HepG2 (cell line): ENCODE results near the gene INPP1. TPM values are rescaled to one million over a fixed set of nuclear protein-coding genes. Genes with fewer than 3 reads are reported as not detected.

Experiments used
- FOXP1 ChIP-seq, 2 experiments: fragments of 450-650 bp in 1 of 2; IDR thresholded peaks; 2 replicates each; pipeline ENCODE4 v1.6.1; 2017 to 2018; ENCODE audit warnings: antibody characterized with exemption in 1 of 2
- GATAD1 ChIP-seq: IDR thresholded peaks from 2 replicates; pipeline ENCODE4 v1.6.1; 2016; ENCODE audit warnings: missing genetic modification reagents, missing compliant biosample characterization
- ISL2 ChIP-seq: sonication (generic); formaldehyde crosslinking; IDR thresholded peaks from 2 replicates; pipeline ENCODE4 v1.5.0; 2020; ENCODE audit warnings: missing genetic modification reagents
- KDM3A ChIP-seq: IDR thresholded peaks from 2 replicates; pipeline ENCODE4 v1.6.1; 2018; ENCODE audit warnings: low read depth, missing compliant biosample characterization
- KDM4B ChIP-seq: sonication (generic); formaldehyde crosslinking; IDR thresholded peaks from 2 replicates; pipeline ENCODE4 v1.4.0; 2020; ENCODE audit warnings: missing genetic modification reagents
- KLF16 ChIP-seq, 2 experiments: sonication (generic) in 1 of 2; formaldehyde crosslinking in 1 of 2; IDR thresholded peaks; 2 replicates each; pipeline versions ENCODE4 v1.6.1 to v1.8.0; 2016 to 2023; ENCODE audit warnings: missing genetic modification reagents in 2 of 2, missing compliant biosample characterization in 1 of 2
- PAX8 ChIP-seq: sonication (generic); formaldehyde crosslinking; IDR thresholded peaks from 2 replicates; pipeline ENCODE4 v1.8.0; 2022; ENCODE audit warnings: mild to moderate bottlenecking, missing genetic modification reagents, borderline replicate concordance
- PCBP1 ChIP-seq: fragments of 200-400 bp; formaldehyde crosslinking; IDR thresholded peaks from 2 replicates; pipeline ENCODE4 v1.6.1; 2017; ENCODE audit warnings: mild to moderate bottlenecking, low read depth, low read length, borderline replicate concordance
- RNF2 ChIP-seq: fragments of 450-650 bp; conservative IDR thresholded peaks from 2 replicates; pipeline ENCODE4 v1.6.1; 2016; ENCODE audit warnings: low read depth
- SKI ChIP-seq: fragments of 450-650 bp; IDR thresholded peaks from one replicate; pipeline ENCODE4 v1.6.1; 2018; ENCODE audit warnings: mild to moderate bottlenecking; ENCODE audit not compliant: partially characterized antibody
- TOPORS ChIP-seq: sonication (generic); formaldehyde crosslinking; IDR thresholded peaks from 2 replicates; pipeline ENCODE4 v1.8.0; 2023; ENCODE audit warnings: mild to moderate bottlenecking, missing genetic modification reagents
- USF2 ChIP-seq, 2 experiments: sonication (generic) in 1 of 2; formaldehyde crosslinking in 1 of 2; IDR thresholded peaks; 2 replicates each; pipeline versions ENCODE4 v1.5.1 to v1.6.1; 2011 to 2020; ENCODE audit warnings: borderline replicate concordance in 1 of 2, low read depth in 1 of 2, low read length in 1 of 2, mild to moderate bottlenecking in 1 of 2, missing genetic modification reagents in 1 of 2, moderate library complexity in 1 of 2
- ZFYVE20 ChIP-seq: sonication (generic); formaldehyde crosslinking; IDR thresholded peaks from 2 replicates; pipeline ENCODE4 v1.8.0; 2023; ENCODE audit warnings: low read depth, mild to moderate bottlenecking, moderate library complexity, missing genetic modification reagents, borderline replicate concordance
- ZHX1 ChIP-seq: sonication (generic); formaldehyde crosslinking; IDR thresholded peaks from 2 replicates; pipeline ENCODE4 v1.8.1; 2022; ENCODE audit warnings: low read depth, mild to moderate bottlenecking, missing genetic modification reagents
- ZNF256 ChIP-seq: sonication (generic); formaldehyde crosslinking; conservative IDR thresholded peaks from 2 replicates; pipeline ENCODE4 v1.4.0; 2020; ENCODE audit warnings: missing genetic modification reagents
- ZNF281 ChIP-seq: sonication (generic); formaldehyde crosslinking; IDR thresholded peaks from 2 replicates; pipeline ENCODE4 v1.4.0; 2020; ENCODE audit warnings: missing genetic modification reagents, borderline replicate concordance
- ZNF709 ChIP-seq: sonication (generic); formaldehyde crosslinking; IDR thresholded peaks from 2 replicates; pipeline ENCODE4 v1.5.0; 2020; ENCODE audit warnings: mild to moderate bottlenecking, missing genetic modification reagents
- ZNF784 ChIP-seq: sonication (generic); formaldehyde crosslinking; IDR thresholded peaks from 2 replicates; pipeline ENCODE4 v1.5.1; 2020; ENCODE audit warnings: missing genetic modification reagents, mild to moderate bottlenecking, borderline replicate concordance
- ZSCAN12 ChIP-seq: sonication (generic); formaldehyde crosslinking; IDR thresholded peaks from 2 replicates; pipeline ENCODE4 v1.9.0; 2021; ENCODE audit warnings: mild to moderate bottlenecking, missing genetic modification reagents
- polyA plus RNA-seq, 8 experiments: library from polyadenylated mRNA; depleted of rRNA in 3 of 8; stranded (reverse) in 7 of 8; unstranded in 1 of 8; fragments of >200 nt; fragmentation: Illumina TruSeq in 4 of 8; extraction: Trizol in 4 of 8; gene quantifications; 2 replicates each; pipeline versions ENCODE4 v1.2.1 to v1.2.3, GENCODE V29; 2011 to 2016; ENCODE audit warnings: low read depth in 4 of 8, missing spikeins in 1 of 8, mixed read lengths in 1 of 8; ENCODE audit not compliant: insufficient read depth in 1 of 8
- total RNA-seq, 5 experiments: library from RNA; depleted of rRNA; stranded (reverse); fragments of >200 nt; fragmentation: Illumina TruSeq; extraction: Trizol; gene quantifications; 2 replicates each; pipeline ENCODE4 v1.2.3, GENCODE V29; 2016; ENCODE audit warnings: low read depth in 1 of 5

The INPP1 gene
- total and polyA plus RNA-seq, 2 of the 13 experiments (the other 11 are each of a cell fraction or from before 2014, with no cell fraction given): 10.0 to 13.3 TPM

- TF ChIP-seq ZNF281: peak; percentile 99
- TF ChIP-seq SKI: peak; percentile 71
- TF ChIP-seq PAX8 (CRISPR knock-in tag): no peak
- peak; percentile 77 for TF ChIP-seq TOPORS (CRISPR knock-in tag)
- peak; percentile 95 for TF ChIP-seq FOXP1 (IDR thresholded peaks at IDR 0.05)
- peak; percentile 99 for TF ChIP-seq FOXP1 (CRISPR knock-in tag; IDR thresholded peaks at IDR 0.05)
- peak in 1 of 2 experiments; percentile 98; a peak in 2 of 4 replicates for TF ChIP-seq KLF16 (CRISPR knock-in tag; IDR thresholded peaks at IDR 0.05)
- TF ChIP-seq PCBP1: no peak
- peak; percentile 95; the same call in 1 of the 2 replicates for TF ChIP-seq ZNF709 (CRISPR knock-in tag)
- TF ChIP-seq KDM3A (CRISPR knock-in tag): peak; percentile 82; the same call in 1 of the 2 replicates
- no peak for TF ChIP-seq ZSCAN12 (CRISPR knock-in tag)
- no peak for TF ChIP-seq ZFYVE20 (CRISPR knock-in tag)
- TF ChIP-seq ZNF256 (CRISPR knock-in tag): 0 out of 2 replicates have a peak, but pooled peaks have one; percentile 43
- TF ChIP-seq ISL2 (CRISPR knock-in tag): peak; percentile 98
- TF ChIP-seq USF2 (IDR thresholded peaks at IDR 0.05; ENCODE audit: low read depth, low read length): no peak
- TF ChIP-seq USF2 (CRISPR knock-in tag; IDR thresholded peaks at IDR 0.05; ENCODE audit: borderline replicate concordance): no peak
- TF ChIP-seq RNF2: no peak
- peak; percentile 94 for TF ChIP-seq ZHX1
- peak; percentile 98 for TF ChIP-seq KDM4B (CRISPR knock-in tag)
- no peak; the same call in 1 of the 2 replicates for TF ChIP-seq ZNF784 (CRISPR knock-in tag)
- TF ChIP-seq GATAD1 (CRISPR knock-in tag): peak; percentile 81
Observed at GRCh38 chr2:190352668-190353536, 9.5 kb downstream of the INPP1 start (continued).
